GM21367 (cell line): ENCODE measurements around the gene ADAMTSL3.
A peak's percentile ranks its signal among the peaks of the same experiment; 100 is the strongest.

Source experiments
- ATAC-seq: cut with Tn5 transposase; IDR thresholded peaks from one replicate; pipeline ENCODE4 v1.9.1; 2021; ENCODE audit not compliant: unreplicated experiment

The ADAMTSL3 gene

GRCh38 chr15:83871808-83872559 is 218.1 kb downstream of the ADAMTSL3 start:
- peak; percentile 45 for ATAC-seq

- ATAC-seq, result no peak
Observed at GRCh38 chr15:83873966-83874365, 220.0 kb downstream of the ADAMTSL3 start.

- ATAC-seq, result no peak
Observed at GRCh38 chr15:83880529-83880928, 226.6 kb downstream of the ADAMTSL3 start.

- no peak for ATAC-seq
Observed at GRCh38 chr15:83881156-83881555, 227.2 kb downstream of the ADAMTSL3 start.

- ATAC-seq, result no peak
Observed at GRCh38 chr15:83886321-83886720, 232.4 kb downstream of the ADAMTSL3 start.

GRCh38 chr15:83887404-83887803 is 233.5 kb downstream of the ADAMTSL3 start:
- ATAC-seq, result no peak

GRCh38 chr15:83887961-83888360 is 234.0 kb downstream of the ADAMTSL3 start:
- ATAC-seq, result no peak

GRCh38 chr15:83889995-83890394 is 236.1 kb downstream of the ADAMTSL3 start:
- ATAC-seq, result no peak

GRCh38 chr15:83890587-83890986 is 236.7 kb downstream of the ADAMTSL3 start:
- no peak for ATAC-seq

- no peak for ATAC-seq
Observed at GRCh38 chr15:83892498-83892897, 238.6 kb downstream of the ADAMTSL3 start.

GRCh38 chr15:83893308-83893707 is 239.4 kb downstream of the ADAMTSL3 start:
- no peak for ATAC-seq

GRCh38 chr15:83897037-83897436 is 243.1 kb downstream of the ADAMTSL3 start:
- ATAC-seq, result no peak

- no peak for ATAC-seq
Observed at GRCh38 chr15:83898361-83898760, 244.4 kb downstream of the ADAMTSL3 start.

GRCh38 chr15:83899670-83900069 is 245.7 kb downstream of the ADAMTSL3 start:
- no peak for ATAC-seq

GRCh38 chr15:83904107-83905040 is 250.5 kb downstream of the ADAMTSL3 start:
- no peak for ATAC-seq

- no peak for ATAC-seq
Observed at GRCh38 chr15:83905556-83906273, 251.8 kb downstream of the ADAMTSL3 start.

GRCh38 chr15:83911345-83911744 is 257.4 kb downstream of the ADAMTSL3 start:
- no peak for ATAC-seq

GRCh38 chr15:83912343-83912742 is 258.4 kb downstream of the ADAMTSL3 start:
- ATAC-seq, result no peak

- ATAC-seq, result no peak
Observed at GRCh38 chr15:83913034-83913632, 259.2 kb downstream of the ADAMTSL3 start.

GRCh38 chr15:83914906-83915305 is 261.0 kb downstream of the ADAMTSL3 start:
- ATAC-seq, result no peak

GRCh38 chr15:83917432-83917831 is 263.5 kb downstream of the ADAMTSL3 start:
- ATAC-seq, result no peak
